ENCODE results near the gene MED8.

DNA sequence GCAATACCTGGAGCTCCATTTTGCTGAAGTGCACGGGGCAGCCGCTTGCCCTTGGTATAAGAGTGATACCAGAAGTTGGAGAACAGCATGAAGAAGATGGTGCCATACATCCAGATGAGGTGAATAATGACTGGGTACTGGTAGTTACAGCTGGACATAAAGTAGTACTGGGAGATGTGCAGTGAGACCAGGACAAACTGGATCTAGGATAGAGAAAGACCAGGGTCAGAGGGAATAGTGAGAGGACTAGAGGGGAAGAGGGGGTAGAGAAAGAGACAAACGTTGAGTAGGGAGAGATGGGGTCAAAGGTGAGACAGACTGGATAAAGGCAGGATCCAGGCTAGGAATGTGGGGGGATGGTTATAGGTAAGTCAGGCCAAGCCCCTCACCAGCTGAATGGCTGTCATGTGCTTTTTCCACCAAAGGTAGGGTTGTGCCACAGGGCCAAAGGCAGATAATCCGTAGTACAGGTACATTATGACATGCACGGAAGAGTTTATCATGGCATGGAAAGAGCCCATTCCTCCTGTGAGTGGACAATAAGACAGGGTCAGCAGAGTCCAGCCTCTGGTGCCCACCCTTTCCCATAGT is 25.6 kb downstream of the MED8 start:
- TF ChIP-seq POLR2A (IDR thresholded peaks at IDR 0.05; ENCODE audit: low read depth), result no peak
- TF ChIP-seq, protein P1, sequence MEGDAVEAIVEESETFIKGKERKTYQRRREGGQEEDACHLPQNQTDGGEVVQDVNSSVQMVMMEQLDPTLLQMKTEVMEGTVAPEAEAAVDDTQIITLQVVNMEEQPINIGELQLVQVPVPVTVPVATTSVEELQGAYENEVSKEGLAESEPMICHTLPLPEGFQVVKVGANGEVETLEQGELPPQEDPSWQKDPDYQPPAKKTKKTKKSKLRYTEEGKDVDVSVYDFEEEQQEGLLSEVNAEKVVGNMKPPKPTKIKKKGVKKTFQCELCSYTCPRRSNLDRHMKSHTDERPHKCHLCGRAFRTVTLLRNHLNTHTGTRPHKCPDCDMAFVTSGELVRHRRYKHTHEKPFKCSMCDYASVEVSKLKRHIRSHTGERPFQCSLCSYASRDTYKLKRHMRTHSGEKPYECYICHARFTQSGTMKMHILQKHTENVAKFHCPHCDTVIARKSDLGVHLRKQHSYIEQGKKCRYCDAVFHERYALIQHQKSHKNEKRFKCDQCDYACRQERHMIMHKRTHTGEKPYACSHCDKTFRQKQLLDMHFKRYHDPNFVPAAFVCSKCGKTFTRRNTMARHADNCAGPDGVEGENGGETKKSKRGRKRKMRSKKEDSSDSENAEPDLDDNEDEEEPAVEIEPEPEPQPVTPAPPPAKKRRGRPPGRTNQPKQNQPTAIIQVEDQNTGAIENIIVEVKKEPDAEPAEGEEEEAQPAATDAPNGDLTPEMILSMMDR (IDR thresholded peaks at IDR 0.05), result no peak
